B cell (primary cell): ENCODE results near the gene TENM4.

Source experiments
- EZH2 ChIP-seq: IDR thresholded peaks from 2 replicates; pipeline ENCODE4 v1.6.1; 2012; ENCODE audit warnings: borderline replicate concordance, low read depth, mild to moderate bottlenecking, moderate library complexity, low read length; ENCODE audit not compliant: insufficient read depth, poor library complexity, severe bottlenecking
- TF ChIP-seq, protein P1 (sequence below): fragments of 200-600 bp; IDR thresholded peaks from one replicate; pipeline ENCODE4 v1.8.0; 2022; ENCODE audit warnings: antibody characterized with exemption, mild to moderate bottlenecking

DNA sequence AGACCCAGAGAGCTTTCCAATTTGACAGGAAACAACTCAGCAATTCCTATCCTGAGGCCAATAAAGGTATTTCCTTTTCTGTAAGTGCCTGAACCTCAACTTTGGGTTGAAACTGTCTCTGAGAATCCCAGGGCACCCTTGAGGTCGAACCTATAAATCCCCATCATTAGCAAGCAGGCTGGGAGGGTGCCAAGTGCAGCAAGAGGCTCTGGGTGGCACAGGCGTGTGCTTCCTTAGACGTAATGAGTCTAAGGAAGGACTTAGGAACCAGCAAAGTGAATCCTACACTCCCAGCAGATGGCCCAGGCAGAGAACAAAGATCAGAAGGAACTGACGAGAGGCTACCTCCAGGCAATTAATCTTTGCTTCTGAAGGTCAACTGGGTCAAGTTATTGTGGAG, 631.9 kb downstream of the TENM4 start:
- TF ChIP-seq, protein P1, sequence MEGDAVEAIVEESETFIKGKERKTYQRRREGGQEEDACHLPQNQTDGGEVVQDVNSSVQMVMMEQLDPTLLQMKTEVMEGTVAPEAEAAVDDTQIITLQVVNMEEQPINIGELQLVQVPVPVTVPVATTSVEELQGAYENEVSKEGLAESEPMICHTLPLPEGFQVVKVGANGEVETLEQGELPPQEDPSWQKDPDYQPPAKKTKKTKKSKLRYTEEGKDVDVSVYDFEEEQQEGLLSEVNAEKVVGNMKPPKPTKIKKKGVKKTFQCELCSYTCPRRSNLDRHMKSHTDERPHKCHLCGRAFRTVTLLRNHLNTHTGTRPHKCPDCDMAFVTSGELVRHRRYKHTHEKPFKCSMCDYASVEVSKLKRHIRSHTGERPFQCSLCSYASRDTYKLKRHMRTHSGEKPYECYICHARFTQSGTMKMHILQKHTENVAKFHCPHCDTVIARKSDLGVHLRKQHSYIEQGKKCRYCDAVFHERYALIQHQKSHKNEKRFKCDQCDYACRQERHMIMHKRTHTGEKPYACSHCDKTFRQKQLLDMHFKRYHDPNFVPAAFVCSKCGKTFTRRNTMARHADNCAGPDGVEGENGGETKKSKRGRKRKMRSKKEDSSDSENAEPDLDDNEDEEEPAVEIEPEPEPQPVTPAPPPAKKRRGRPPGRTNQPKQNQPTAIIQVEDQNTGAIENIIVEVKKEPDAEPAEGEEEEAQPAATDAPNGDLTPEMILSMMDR: no peak
- TF ChIP-seq EZH2: no peak
